ENCODE data around the gene RPS27.

DNA sequence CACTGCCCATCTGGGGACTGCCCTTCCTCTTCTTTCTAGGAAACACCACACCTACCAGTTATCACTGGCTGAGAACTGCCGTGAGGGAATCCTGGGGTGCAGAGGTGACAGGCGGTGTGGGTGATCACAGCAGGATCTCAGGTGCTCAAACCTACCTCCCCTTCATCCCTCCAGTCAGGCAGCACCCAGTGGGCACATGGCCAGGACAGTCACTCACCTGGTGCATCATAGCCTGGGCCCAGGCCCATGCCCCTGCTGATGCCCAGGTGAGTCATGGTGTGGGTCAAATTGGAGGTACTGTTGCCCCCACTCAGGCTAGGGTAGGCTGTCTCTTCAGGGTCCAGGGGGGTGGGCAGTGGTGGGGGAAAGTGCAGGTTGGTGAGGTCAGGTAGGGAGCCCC lies 38.8 kb upstream of the RPS27 start:
- TF ChIP-seq, protein P1, sequence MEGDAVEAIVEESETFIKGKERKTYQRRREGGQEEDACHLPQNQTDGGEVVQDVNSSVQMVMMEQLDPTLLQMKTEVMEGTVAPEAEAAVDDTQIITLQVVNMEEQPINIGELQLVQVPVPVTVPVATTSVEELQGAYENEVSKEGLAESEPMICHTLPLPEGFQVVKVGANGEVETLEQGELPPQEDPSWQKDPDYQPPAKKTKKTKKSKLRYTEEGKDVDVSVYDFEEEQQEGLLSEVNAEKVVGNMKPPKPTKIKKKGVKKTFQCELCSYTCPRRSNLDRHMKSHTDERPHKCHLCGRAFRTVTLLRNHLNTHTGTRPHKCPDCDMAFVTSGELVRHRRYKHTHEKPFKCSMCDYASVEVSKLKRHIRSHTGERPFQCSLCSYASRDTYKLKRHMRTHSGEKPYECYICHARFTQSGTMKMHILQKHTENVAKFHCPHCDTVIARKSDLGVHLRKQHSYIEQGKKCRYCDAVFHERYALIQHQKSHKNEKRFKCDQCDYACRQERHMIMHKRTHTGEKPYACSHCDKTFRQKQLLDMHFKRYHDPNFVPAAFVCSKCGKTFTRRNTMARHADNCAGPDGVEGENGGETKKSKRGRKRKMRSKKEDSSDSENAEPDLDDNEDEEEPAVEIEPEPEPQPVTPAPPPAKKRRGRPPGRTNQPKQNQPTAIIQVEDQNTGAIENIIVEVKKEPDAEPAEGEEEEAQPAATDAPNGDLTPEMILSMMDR (conservative IDR thresholded peaks at IDR 0.05; ENCODE audit: low read depth, low read length), result no peak
- TF ChIP-seq EZH2 (IDR thresholded peaks at IDR 0.05; ENCODE audit: borderline replicate concordance, low read depth, low read length, poor library complexity, severe bottlenecking), result no peak

Data from A673 (cell line).